HG02571 (cell line): ENCODE measurements around the gene GPBAR1.

Experiments
- ATAC-seq: cut with Tn5 transposase; IDR thresholded peaks from one replicate; pipeline ENCODE4 v1.9.1; 2021; ENCODE audit warnings: mild to moderate bottlenecking, moderate library complexity; ENCODE audit not compliant: unreplicated experiment

The GPBAR1 gene

GRCh38 chr2:218260742-218261422, at the start of gene GPBAR1:
TSS of gene GPBAR1 (plus strand) at chr2:218261015. CDS start at chr2:218262725, 1,710 bp downstream.
- ATAC-seq = no peak

- ATAC-seq = no peak
These were observed 46.7 kb upstream of the GPBAR1 start for GRCh38 chr2:218214116-218214515.

- no peak for ATAC-seq
These were observed 44.5 kb upstream of the GPBAR1 start for GRCh38 chr2:218216336-218216673.

GRCh38 chr2:218216674-218217359, 44.0 kb upstream of the GPBAR1 start, which contains the start of gene ARPC2:
TSS of gene ARPC2 (plus strand) at chr2:218217189. CDS start at chr2:218217471, 282 bp downstream.
- ATAC-seq = peak; percentile 58

GRCh38 chr2:218217360-218218267, 43.2 kb upstream of the GPBAR1 start:
- peak; percentile 34 for ATAC-seq

GRCh38 chr2:218218268-218219185, 42.3 kb upstream of the GPBAR1 start:
- ATAC-seq = peak; percentile 42

GRCh38 chr2:218219934-218220333, 40.9 kb upstream of the GPBAR1 start:
- ATAC-seq = no peak

GRCh38 chr2:218221000-218221399, 39.8 kb upstream of the GPBAR1 start:
- ATAC-seq = no peak

GRCh38 chr2:218223046-218223445, 37.8 kb upstream of the GPBAR1 start:
- ATAC-seq = no peak

- no peak for ATAC-seq
These were observed 36.6 kb upstream of the GPBAR1 start for GRCh38 chr2:218224186-218224585.

GRCh38 chr2:218226903-218227302, 33.9 kb upstream of the GPBAR1 start:
- ATAC-seq = no peak

- no peak for ATAC-seq
These were observed 32.3 kb upstream of the GPBAR1 start for GRCh38 chr2:218228366-218229090.

- ATAC-seq = peak; percentile 77
These were observed 31.6 kb upstream of the GPBAR1 start for GRCh38 chr2:218229239-218229638.

- ATAC-seq = no peak
These were observed 31.0 kb upstream of the GPBAR1 start for GRCh38 chr2:218229851-218230250.

- no peak for ATAC-seq
These were observed 29.9 kb upstream of the GPBAR1 start for GRCh38 chr2:218230882-218231281.

- no peak for ATAC-seq
These were observed 27.3 kb upstream of the GPBAR1 start for GRCh38 chr2:218233543-218233942.

GRCh38 chr2:218234521-218234920, 26.3 kb upstream of the GPBAR1 start:
- no peak for ATAC-seq

GRCh38 chr2:218235017-218235416, 25.8 kb upstream of the GPBAR1 start:
- no peak for ATAC-seq

GRCh38 chr2:218236829-218237228, 24.0 kb upstream of the GPBAR1 start:
- ATAC-seq = no peak

- no peak for ATAC-seq
These were observed 21.9 kb upstream of the GPBAR1 start for GRCh38 chr2:218238887-218239286.
